ENCODE measurements around the gene COL27A1.

COL27A1 gene

GRCh38 chr9:114207845-114208244 lies 52.5 kb downstream of the COL27A1 start:
- DNase-seq = no peak

DNA sequence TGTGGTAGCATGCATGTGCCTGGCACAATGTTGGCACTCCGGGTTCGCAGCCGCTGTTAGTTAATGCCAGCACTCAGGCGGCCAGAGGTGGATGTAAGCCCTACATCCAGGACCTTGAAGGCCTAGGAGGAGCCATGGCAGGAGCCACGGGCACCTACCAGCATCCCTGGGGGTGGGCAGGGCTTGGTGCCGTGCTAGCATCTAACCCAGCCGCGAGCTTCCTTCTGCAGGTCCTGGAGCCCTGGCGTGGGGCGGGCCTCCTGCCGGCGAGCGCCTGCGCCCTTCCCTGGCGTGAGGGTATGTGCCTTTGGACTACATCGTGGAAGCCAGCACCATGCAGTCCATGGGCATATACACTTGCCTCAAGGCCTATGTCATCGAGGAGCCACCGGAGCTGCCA lies 53.8 kb downstream of the COL27A1 start:
- DNase-seq = no peak

DNA sequence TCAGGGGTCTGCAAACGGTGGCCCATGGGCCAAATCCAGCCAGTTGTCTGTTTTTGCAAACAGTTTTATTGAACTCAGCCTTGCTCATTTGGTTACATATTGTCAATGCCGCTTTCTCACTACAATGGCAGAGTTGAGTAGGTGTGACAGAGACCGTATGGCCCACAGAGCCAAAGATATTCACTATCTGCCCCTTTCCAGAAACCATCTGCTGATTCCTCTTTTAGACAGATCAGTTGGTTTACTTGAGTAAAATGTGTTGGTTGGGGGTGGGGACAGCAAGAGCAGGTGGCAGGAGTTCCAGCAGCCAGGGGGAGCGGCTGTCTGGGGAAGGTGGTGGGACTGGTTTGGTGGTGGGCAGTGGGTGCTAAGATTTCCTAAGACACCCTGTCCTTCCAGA lies 54.8 kb downstream of the COL27A1 start:
- DNase-seq = no peak

DNA sequence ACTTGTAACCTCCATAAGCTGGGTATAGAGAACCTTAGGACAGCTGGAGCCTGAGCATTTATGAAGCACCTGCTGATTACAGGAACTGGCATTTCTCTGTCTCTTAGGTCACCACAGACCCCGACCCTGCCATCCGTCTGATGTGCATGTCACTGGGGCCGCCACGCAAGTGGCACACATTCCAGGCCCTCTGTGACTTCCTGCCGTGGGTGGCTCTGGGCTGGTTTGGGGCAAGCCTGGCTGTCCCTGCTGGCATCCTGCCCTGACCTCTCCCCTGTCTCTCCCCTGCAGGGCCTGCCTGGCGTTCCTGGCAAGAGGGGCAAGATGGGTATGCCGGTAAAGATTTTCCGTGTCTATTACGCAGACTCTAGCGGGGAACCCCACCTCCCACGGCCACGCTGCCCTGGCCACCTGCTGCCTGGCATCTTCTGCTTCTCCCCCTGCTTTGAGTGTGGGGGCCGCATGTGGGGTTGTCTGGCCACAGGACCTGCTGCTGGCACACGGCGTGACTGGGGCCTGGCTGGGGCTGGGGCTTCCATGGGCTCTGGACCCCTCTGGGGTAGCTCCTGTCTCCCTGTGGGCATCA lies 55.4 kb downstream of the COL27A1 start:
- DNase-seq = no peak

DNA sequence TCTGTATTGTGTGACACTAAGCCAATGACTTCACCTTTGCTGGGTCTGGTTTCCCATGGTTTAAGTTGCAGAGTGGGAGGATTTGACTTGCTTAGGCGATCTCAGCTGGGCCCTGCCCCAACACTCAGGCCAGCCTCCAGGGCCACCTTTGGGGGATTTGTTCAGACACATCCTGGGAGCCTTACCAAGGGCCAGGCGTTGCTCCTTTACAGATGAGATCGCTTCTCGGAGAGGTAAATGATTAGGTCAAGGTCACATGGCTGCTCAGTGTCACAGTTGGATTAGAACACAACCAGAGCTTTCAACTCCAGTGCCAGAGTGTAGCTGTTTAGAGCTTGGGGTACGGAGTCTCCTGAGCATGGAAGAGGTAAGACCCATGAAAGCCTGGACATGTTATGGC lies 57.5 kb downstream of the COL27A1 start:
- no peak for DNase-seq

DNA sequence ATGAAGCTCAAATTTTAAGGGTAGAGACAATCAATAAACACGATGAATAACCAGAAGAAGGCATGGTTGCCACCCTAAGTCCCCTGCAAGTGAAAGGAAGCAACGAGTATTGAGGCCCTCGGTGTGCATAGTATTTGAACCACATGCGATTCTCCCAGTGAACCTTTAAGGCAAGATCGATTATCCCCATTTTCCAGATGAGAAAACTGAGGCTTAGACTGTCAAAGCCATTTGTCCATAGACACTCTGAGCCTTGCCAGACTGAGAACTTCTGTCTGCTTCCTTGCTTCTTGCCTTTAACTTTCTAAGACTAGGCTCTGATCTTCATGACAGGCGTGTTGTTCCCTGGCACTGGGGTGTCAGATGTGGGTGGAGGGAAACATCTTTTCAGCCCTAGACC lies 58.2 kb downstream of the COL27A1 start:
- no peak for DNase-seq

DNA sequence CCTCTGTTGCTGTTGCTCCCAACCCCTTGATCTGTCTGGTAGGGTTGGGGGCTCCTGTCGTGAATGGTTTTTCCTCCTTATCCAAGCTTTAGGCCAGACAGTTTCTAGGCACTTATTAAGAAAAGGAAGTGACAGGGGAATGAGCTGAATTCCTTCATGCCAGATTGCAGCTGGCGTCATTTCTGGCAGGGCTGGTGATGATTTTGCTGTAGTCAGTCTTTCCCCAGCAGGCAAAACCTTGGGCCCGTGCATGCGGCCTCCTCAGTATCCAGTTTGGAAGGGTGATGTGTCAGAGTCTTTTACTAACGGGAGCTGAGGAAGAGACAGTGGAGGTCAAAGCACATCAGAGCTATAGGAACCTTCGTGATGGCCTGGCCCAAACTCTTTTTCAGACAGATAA lies 58.8 kb downstream of the COL27A1 start:
- DNase-seq = no peak

GRCh38 chr9:114214686-114215414 lies 59.5 kb downstream of the COL27A1 start:
- DNase-seq = no peak

DNA sequence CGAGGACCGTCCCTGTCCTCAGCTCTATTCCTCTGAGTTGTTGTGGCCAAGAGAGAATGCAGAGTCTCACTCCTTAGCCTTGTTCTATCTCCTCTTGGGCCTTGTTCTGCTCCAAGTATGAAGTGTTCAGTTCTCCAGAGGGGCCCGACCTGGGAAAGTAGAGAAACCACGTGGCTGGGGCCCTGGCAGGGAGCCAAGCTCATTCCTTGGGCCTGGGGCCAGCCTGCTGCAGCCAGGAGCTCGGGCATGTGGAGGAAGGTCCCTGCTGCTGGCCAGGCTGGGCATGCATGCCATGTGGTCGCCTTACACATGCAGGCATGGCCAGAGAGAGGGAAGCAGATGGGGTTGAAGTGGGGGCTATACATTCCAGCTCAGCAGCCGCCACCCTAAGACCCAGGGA lies 60.7 kb downstream of the COL27A1 start:
- DNase-seq = no peak

- no peak for DNase-seq
Observed at GRCh38 chr9:114216976-114217375, 61.6 kb downstream of the COL27A1 start.

- no peak for DNase-seq
Observed at GRCh38 chr9:114218264-114219120, 63.2 kb downstream of the COL27A1 start.

- no peak for DNase-seq
Observed at GRCh38 chr9:114220061-114220541, 64.8 kb downstream of the COL27A1 start.

GRCh38 chr9:114221706-114222465 lies 66.5 kb downstream of the COL27A1 start:
- DNase-seq = peak in 1 of 2 experiments; percentile 29

DNA sequence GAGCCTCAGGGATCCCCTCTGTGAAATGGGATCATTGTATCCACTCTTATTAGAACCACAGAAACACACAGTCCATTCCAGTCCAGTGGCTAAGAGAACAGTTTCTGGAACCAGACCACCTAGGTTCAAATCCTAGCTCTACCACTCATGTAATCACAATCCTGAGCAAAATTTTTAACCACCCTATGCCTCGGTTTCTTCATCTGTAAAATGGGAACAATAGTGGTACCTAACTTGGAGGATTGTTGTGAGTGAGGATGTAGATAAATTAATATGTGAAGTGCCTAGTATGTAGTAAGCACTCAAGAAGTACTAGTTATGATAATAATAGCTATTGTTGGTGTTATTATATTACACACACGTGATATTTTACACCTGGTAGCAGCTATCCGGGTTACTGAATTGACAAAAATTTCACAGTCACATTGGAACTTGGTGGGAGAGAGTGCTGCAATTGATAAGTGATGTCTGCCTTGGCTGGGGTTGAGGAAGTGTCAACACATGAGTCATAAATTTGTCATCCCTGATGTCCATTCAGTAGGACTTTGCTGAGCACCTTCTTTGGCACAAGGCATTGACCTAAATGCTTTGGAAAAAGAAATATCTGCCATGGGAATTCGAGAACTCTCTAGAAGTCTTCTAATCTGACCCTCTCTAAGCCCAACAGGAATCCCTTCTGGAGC lies 68.4 kb downstream of the COL27A1 start:
- DNase-seq = peak; percentile 67 to 84

DNA sequence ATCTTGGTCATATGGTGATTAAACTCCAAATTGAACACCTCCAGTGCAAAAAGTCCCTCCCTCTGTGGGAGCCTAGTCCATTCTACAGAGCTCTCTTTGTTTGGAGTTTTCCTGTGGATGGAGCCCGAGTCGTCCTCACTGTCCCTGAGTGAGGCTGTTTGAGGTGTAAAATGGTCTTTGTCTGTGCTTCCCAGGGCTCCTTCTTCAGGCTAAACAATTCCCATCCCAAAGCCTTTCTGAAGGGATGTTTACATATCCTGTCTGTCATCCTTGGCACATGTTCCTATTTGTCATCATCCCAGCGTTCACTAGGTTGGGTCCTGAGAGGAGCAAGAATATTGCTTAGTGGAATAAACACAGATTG lies 68.9 kb downstream of the COL27A1 start:
- DNase-seq = peak; percentile 66 to 76

GRCh38 chr9:114225561-114226212 lies 70.3 kb downstream of the COL27A1 start:
- peak; percentile 47 to 56 for DNase-seq

GRCh38 chr9:114226246-114227055 lies 71.1 kb downstream of the COL27A1 start:
- no peak for DNase-seq

DNA sequence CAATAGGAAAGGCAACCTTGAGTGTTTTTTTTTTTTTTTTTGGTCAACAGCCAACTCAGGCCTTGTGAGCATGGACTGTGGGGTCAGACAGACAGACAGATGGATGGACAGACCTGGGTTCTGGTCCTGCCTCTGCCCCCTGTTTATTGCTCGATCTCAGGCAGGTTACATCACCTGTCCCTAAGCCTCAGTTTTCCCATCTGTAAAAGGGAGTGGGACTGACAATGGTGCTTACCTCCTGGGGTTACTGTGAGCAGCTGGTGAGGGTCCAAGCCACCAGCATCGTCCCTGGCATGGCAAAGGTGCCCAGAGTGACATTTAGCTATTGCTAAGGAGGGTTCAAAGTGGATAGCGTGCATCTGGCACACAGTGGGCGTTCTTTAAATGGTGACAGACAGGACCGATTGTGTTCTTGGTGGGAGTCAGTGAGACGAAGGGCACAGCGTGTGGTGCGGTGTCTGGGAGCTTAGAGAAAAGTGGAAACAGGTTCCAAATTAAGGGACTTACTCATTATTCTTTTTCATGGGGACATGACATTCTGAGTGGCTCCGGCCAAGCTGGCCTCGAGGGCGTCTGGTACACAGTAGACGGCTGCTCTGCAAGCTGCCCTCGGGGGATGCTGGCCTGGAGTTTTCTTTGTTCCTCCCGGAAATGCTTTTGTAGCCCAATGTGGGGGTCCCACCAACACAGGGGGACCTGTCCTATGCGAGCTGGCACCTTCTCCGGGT lies 72.1 kb downstream of the COL27A1 start:
- DNase-seq = no peak

GRCh38 chr9:114228016-114228808 lies 72.9 kb downstream of the COL27A1 start:
- DNase-seq = no peak
